NT2/D1 (cell line): Measurements from ENCODE around the gene MYL11.

Experiments used
- YY1 ChIP-seq: IDR thresholded peaks from 2 replicates; pipeline ENCODE4 v1.6.1; 2011; ENCODE audit not compliant: insufficient read length, insufficient read depth
- ZNF274 ChIP-seq: IDR thresholded peaks from 2 replicates; pipeline ENCODE4 v1.6.1; 2011; ENCODE audit warnings: mild to moderate bottlenecking, low read depth, low read length

DNA sequence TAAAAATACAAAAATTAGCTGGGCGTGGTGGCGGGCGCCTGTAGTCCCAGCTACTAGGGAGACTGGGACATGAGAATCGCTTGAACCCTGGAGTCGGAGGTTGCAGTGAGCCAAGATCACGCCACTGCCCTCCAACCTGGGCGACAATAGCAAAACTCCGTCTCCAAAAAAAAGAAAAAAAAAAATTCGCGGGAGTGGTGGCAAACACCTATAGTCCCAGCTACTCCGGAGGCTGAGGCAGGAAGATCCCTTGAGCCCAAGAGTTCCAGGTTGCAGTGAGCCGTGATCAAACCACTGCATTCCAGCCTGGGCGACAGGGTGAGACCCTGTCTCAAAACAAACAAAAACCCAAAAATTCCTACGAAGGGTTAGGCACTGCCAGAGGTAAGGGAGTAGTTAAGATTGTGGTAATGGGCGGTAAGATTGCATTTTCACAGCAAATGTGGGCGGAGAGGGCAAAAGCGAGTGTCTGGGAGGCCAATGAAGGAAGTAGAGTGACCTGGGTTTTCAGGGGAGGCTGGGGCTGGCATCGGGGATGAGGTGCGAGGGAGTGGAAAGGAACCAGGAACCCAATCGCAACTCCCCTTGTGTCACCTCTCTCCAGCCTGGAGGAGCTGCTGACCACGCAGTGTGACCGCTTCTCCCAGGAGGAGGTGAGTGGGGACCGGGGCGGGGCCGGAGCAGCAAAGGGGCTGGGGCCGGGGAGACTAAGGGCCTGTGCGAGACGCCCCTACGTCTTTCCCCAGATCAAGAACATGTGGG, 2.6 kb downstream of the MYL11 start:
- TF ChIP-seq YY1 (no peak), ZNF274 (no peak)
